Stimulated activated CD4-positive, alpha-beta T cell treated with anti-CD3 and anti-CD28 coated beads, Interleukin-15, amount 100 ng/mL, for 24 hours (primary cell): ENCODE data around the gene HCLS1.
A peak's percentile ranks its signal among the peaks of the same experiment; 100 is the strongest.
"Not testable (repeated sequence)": the region's sequence is repeated elsewhere in the genome, so short reads cannot be mapped to it uniquely, and the experiment has no call there.

Experiments
- DNase-seq: peaks from one replicate; pipeline ENCODE4 v3.0.0-alpha.2; 2020

Gene HCLS1, protein sequence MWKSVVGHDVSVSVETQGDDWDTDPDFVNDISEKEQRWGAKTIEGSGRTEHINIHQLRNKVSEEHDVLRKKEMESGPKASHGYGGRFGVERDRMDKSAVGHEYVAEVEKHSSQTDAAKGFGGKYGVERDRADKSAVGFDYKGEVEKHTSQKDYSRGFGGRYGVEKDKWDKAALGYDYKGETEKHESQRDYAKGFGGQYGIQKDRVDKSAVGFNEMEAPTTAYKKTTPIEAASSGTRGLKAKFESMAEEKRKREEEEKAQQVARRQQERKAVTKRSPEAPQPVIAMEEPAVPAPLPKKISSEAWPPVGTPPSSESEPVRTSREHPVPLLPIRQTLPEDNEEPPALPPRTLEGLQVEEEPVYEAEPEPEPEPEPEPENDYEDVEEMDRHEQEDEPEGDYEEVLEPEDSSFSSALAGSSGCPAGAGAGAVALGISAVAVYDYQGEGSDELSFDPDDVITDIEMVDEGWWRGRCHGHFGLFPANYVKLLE

DNA sequence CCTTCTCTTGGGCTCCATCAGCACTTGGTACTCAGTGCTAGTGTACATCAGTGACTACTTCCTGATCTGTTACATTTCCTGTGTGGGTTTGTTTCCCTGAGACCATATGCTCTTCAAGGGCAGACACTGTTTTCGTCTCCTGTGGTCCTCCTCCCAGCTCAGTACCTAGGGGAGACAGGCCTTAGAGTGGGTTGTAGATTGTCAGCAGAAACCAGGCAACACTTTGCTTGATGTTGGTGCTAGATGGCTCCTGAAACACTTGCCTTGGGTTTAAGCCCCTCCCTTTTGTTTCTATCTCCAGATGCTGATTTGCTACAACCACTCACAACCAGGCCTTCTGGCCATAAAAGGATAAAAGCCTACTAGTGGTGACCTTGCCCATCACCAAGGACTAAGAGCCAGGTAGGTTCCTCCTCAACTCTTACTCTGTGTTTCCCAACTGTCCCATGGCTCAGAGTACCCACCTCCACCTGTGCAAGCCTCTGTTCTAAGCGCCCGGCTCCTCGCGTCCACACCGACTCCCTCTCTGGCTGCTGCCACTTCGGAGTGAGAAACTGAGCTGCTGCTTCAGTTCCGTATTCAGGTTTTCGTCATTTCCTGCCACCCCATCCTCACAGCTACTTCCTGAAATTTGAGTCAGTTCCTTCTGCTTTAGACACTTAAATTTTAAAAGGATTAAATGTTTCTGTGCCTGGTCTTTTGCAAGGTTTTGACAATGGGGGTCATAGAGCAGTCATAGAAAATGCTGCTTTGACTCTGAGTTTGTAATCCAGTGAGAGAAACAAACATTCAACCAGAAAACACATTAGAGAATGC lies at the start of gene HCLS1:
TSS of gene HCLS1 (minus strand) at position 548 of the 816 bp plus-strand sequence. CDS start 2,556 bp downstream, outside the sequence.
- DNase-seq, result peak; percentile 73

DNA sequence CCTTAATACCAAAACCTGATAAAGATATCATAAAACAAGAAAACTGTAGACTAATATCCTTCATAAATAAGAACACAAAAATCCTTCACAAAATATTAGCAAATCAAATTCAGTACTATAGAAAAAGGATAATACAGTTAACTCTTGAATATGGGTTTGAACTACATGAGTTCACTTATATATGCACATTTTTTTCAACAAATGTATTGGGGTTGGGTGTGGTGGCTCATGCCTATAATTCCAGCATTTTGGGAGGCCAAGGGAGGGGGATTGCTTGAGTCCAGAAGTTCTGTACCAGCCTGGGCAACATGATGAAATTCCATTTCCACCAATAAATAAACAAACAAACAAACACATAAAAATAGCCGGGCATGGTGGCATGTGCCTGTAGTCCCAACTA lies 49.6 kb upstream of the HCLS1 start:
- DNase-seq, result no peak

DNA sequence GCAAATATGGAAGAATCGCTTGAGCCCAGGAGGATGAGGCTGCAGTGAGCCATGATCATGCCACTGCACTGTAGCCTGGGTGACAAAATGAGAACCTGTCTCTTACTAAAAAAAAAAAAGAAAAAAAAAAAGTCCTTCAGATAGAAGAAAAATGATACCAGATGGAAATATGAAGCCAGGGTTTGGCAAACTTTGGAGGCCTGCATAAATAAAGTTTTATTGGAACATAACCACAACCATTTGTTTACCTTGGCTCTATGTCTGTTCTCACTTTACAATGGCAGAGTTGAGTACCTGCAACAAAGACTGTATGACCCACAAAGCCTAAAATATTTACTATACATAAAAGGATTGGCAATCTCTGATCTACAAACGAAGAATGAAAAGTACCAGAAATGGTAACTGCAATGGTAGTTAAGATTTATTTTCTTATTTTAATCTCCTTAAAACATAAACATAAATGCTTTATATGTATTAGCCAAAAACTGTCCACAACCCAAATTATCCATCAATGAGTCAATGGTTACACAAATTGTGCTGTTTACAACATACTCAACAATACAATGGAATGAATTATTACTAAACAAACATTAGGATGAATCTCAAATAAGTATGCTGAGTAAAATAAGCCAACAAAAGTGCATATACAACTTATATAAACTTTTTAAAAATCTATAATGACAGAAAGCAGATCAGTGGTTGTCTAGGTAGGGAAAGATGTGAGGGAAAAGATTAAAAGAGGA lies 47.0 kb upstream of the HCLS1 start:
- no peak for DNase-seq

DNA sequence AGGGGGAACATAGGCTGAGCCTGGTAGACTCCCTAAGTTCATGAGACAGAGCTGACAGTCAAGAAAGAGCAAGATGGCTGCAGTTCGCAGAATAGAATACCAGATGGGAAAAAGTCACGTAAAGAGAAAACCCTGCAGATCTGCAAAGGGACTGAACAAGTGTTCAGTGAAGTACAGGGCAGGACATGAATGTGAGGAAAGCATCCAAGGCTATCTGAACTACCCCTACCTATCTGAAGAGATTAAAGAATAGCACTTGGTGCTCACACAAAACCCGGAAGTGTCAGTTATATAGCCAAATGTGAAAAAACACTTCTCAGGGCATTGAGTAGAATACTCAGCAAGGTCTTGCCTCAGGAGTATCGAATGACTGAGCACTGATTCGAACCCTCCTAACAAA lies 44.8 kb upstream of the HCLS1 start:
- DNase-seq, result no peak

DNA sequence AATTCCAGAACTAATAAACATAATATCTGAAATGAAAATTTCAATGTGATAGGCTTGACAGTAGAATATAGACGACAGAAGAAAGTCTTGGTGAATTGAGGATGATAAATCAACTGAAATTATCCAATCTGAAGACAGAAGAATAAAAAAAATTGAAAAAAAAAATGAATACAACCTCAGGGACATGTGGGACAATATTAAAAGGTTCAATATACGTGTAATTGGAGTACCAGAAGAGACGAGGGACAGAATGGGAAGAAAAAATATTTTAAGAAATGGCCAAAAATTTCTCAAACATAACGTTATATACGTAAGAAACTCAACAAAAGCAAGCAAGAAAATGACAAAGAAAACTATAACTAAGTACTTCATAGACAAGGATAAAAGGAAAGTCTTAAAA lies 43.3 kb upstream of the HCLS1 start:
- no peak for DNase-seq

DNA sequence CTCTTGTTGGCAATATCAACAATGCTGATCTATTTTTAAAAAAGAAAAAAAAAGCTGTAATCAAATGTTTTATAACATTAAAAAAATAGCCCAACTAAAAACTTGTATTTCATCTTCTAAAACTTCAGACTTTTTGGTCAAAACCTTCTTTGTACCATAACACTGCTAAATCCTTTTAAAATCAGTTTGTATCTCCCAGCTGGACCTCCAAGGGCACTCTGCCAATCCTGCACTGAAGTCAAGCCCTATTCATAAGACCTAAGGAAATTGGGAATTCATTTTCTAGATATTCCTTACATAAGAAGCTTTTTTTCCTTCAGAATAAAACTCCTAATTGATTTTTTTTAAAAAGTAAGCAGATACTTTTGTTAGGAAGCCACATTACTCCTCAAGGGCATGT lies 38.2 kb upstream of the HCLS1 start:
- DNase-seq, result no peak

DNA sequence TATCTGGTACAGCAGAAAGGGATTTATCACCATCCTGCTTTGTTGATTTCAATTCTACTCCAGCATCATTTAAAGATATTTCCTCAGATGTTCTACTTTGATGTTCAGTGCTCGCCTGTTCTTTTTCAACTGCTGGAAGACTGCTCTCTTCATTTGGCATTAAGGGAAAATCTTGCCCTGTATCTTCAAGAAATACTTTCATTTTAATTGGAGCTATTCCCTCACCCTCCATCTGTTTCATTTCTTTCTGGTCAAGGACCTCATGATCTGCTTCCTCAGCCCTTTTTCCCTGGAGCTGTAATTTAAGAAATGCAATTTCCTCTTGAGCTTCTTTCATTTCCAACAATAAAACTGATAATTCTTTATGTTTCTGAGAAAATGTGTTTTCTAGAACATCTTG lies 37.8 kb upstream of the HCLS1 start:
- no peak for DNase-seq

DNA sequence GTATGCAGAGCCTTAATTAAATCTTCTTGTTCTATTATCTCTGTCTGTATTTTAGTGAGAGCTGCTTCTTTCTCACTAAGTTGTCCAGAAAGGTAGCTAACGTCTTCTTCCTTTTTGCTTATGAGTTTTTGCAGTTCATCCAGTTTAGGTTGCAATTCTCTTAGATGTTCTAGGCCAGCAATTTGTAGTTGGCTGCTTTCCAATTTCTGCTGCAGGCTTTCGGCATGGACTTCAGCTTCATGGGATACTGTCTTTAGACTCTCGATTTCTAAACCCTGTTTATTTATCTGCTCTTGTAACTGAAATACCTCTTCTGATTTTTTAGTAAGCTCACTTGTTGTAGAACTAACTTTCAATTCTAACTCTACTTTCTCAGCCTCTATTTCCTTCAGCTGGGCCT lies 35.5 kb upstream of the HCLS1 start:
- DNase-seq, result no peak

DNA sequence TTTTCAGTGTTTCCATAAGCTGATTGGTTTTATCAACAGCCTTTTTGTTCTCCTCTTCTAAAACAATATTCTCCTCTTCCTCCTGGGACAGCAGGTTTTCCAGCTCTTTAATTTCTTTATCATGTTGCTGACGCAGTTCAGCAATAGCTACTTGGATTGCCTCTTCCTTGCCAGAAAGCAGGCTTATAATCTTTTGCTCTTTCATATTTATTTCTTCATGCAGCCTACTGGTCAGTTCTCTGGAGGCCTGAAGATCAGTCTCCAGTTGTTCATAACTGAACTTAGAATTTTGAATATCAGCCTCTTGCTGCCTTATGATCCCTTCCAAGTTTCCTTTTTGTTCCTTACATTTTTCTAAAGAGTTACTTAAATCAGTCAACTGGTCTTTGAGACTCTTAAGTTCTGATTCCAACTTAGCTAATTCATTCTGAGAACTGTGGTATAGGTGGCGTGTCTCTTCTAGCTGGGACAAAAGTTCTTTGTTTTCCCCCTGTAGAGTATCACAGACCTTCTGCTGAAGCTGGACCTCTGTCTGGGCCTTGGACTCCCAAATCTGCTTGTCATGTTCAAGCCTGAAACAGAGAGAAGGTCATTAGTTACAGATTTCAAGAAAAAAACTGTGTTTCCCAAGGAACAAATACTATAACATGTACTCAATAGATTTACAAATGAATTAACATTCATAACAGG lies 31.5 kb upstream of the HCLS1 start:
- no peak for DNase-seq

DNA sequence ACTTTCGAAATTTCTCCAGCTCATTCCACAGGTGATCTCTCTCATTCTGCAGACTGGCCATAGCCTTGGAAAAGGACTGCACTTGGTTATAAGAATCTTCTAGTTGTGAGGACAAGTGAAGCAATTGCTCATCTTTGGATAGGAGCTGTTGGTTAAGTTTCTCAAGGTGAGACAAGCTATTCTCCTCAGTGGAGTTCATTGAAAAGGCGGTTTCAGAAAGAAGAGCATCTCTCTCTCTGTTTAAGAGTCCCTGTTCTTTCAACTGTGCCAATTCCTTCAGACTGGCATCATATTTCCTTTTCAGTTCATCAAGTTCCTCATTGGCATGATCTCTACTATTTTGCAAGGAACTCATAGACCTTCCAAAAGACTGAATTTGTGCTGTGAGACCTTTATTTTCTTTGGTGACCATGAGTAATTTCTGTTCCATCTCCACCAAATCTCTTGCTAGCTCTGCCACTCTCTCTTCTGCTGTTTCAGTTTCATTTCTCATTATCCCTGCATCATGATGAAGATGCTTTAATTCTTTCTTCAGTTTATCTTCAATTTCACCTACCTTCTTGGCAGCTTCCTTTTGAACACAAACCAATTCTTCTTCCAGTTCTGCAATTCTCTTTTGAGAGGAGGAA lies 30.2 kb upstream of the HCLS1 start:
- DNase-seq, result no peak

DNA sequence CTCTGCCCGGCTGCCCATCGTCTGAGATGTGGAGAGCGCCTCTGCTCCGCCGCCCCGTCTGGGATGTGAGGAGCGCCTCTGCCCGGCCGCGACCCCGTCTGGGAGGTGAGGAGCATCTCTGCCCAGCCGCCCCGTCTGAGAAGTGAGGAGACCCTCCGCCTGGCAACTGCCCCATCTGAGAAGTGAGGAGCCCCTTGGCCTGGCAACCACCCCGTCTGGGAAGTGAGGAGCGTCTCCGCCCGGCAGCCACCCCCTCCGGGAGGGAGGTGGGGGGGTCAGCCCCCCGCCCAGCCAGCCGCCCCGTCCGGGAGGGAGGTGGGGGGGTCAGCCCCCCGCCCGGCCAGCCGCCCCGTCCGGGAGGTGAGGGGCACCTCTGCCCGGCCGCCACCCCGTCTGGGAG lies 28.0 kb upstream of the HCLS1 start:
- not testable (repeated sequence) for DNase-seq

DNA sequence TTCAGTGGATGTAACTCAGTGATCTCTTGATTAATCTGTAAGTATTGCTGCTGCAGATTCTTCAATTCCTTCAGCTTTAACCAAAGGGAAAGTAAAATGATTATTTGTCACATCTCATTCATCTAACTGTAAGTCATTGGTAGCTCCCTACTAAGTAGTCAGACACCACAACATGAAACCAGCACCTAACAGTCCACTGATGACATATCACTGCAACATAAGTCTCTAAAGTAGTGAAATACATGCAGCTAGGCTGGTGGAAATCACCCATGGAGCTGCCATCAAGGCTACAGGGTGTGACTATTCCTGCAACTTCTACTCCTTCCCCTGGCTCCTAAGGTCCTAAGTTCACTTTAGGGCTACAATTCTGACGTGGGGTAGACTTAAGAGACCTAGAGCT lies 21.1 kb upstream of the HCLS1 start:
- DNase-seq, result no peak

DNA sequence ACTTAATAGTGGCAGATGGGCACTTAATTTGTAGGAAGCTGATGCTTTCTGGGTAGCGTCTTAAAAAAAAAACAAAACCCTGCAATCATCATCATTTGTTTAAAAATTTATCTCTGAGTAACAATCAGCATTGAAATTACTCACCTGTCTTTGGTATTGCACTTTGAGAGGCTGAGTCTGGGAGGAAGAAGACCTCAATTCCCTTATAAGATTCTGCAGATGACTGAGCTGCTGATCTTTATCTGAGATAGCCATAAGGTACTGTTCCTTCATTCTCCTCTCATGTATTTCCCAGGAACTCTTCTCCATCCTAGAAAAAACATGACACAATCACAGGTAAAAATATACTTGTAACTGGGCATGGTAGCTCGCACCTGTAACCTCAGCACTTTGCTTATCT lies 16.4 kb upstream of the HCLS1 start:
- DNase-seq, result no peak

DNA sequence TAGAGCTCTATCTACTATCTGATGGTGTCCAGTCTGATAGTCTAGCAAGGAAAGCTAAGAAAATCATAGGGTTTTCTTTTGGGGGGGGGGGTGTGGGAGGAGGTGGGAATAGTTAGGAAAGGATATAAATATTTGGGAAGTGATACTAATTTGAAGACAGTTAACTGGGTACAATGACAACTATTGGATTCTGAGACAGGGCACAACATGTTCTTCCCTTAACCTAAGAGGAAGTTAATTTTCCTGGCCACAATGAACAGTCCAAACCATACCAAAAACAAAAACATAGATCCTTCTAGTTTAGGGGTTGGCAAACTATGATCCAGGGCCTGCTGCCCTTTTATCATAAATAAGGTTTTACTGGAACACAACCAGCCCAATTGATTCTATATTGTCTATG lies 10.0 kb upstream of the HCLS1 start:
- DNase-seq, result no peak

DNA sequence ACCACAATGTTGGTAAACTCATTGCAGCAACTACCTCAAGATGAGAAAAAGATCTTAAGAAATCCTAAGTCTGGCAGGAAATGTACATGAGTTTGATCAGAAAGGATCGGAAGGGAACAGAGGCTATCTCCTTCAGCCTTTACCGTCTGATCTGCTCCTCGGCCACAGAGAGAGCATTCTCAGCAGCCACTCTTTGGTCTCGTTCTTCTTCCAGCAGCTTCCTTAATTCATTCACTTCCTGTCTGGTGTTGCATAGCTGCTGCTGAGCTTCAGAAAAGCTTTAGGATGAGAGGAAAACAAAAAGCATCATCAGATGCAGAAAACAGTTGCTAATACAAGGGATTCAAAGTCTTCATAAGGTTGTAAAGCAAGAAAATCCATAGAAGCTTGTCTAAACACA lies 6.6 kb upstream of the HCLS1 start:
- no peak for DNase-seq

DNA sequence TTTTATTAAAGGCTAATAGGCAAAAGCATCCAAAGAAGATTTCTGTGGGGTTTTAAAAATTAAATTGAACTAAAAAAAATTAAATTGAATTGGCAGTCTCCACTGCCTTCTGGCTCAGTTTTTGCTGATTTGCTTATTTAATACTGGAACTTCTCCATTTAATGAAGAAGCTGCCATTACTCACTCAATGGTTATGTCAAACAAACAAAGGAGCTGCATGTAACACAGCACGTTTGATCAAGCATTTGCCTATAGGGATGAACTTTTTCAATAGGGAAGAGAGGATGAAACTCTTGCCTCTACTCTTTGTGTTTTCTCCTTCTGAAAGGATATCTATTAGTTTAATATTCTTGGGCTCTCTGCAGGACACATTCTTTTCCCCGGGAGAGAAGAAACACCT lies 4.8 kb upstream of the HCLS1 start:
- DNase-seq, result no peak

DNA sequence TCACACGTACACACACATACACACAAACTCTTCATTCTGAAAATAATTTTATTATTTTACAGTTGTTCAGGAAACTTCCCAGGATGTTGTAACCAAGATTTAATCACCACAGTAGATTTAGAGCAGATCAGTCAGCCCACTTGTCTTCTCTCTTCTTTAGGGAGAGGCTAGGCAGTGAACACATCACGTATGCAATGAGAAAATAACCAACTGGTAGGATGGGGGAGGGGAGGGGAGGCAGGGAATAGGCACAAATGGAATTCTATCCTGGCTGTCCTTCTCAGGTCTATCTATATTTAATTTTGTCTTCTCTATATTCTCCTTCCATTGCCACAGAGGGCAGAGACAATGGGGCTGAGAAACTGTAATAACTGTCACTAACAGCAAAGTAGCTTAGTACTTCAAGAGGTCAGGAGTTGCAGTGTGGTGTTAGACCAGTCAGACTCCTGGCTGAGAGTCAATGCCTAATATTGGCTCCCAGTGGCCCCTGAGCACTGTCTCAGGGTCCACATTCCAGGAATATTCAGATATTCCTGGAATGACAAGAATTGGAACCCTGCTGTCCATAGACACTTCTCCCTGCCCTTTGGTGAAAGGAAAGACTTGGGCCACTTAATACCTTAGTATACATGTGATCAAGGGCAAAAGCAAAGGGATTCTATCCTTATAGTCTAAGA lies 2.6 kb upstream of the HCLS1 start:
- DNase-seq, result no peak

DNA sequence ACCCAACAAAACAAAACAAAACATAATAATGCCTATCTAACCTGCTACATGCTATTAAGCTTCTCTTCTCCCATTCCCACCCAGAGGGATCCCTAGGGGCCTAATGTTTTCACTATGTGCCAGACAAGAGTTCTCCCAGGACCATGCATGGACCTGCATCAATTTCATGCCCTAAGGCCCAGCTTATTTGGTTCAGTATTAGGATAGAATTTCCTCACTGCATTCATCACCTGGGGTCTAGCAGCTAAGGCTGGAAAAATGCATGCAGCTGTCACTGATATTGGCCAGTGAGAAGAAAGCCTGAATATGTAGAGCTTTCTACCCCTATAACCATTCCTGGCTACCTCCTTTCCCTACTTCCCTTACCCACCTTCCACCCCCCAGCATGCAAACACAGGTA lies 2.0 kb upstream of the HCLS1 start:
- no peak for DNase-seq

DNA sequence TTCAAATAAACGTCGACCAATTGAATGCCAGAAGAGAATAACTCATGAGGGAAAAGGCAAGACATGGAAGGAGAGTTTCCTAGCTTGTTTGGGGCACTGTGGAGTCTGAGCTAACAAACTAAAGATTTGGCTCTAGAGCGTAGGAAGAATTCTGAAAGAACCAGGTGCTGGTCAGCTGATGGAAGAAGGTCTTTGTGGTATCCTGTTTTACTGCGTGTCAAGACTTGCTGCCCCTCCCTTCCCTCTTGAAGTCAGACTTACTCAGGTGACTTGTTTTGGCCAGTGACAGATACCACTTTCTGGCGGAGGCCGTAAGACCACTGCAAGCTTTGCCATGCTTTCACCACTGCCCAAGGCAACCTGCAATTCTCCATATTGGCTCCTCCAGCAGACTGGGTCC lies 673 bp upstream of the HCLS1 start:
- DNase-seq, result no peak

DNA sequence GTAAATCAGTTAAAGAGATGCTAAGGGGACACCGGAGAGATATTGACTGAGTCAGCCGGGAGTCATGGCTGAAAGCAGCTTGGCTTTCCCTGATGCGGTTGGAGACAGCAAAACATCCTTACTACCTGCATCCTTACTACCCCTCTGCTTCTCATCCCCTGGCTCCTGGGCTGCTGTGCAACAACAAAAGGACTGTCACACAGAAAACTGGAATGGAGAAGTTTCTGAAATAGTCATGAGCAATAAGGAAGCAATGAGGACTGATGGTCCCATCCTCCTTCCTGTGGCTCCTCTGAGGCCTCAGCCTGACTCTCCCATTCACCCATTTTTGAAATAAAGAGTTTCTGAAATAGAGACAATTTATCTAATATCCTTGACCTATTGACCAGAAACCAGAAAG lies 1.1 kb downstream of the HCLS1 start:
- no peak for DNase-seq

DNA sequence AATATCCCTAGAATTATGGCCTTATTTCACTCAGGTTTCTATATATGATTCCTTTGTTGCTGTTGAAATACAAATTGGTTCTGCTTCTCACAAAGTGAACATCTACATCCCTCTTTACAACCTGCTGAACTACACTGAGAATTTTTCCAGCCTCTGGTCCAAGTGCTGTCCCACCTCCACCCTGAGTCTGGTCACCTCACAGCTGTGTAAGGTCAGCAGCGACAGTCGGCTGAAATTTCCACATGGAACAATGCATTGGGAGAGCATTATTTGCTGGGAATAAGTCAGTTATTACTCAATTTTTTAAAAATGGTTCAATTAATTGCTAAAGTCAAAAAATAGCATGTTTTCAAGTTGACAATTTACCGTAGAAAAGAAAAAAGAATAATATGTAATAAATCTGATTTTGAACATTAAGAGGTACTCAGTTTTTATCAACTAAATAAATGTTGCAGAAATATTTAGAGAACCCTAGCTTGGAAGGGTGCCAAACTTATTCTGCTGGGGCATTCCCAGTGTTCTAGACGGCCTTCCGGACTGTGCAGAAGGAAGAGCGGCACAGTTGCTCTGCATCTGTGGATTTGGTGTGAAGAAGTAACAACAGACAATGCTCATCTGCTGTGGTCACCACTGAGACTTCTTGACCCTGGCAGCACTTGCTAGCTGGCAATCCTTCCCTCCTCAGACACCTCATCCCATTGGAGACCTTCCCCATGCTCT lies 1.8 kb downstream of the HCLS1 start:
- DNase-seq, result no peak
